Measurements from ENCODE around the gene TBL1XR1.

The TBL1XR1 gene

GRCh38 chr3:176977331-176977730 is 220.0 kb downstream of the TBL1XR1 start:
- Histone ChIP-seq H3K4me3 (ENCODE audit: low read length in 2 of 2) (no peak overlapping the region), H3K27me3 (ENCODE audit: control insufficient read depth in 1 of 2, insufficient read depth in 2 of 2, low read length in 2 of 2) (no peaks in the 10 kb centered on the region), H3K9ac (ENCODE audit: low read length in 2 of 2) (no peak overlapping the region), H3K9me3 (ENCODE audit: control insufficient read depth in 2 of 2, low read length in 2 of 2) (no peaks in the 10 kb centered on the region), H3K27ac (ENCODE audit: low read length) (no peak overlapping the region), H3K36me3 (ENCODE audit: control insufficient read depth in 2 of 2, insufficient read depth in 2 of 2, low read length in 2 of 2) (no peaks in the 10 kb centered on the region), H3K4me1 (ENCODE audit: control insufficient read depth, insufficient read depth, low read length) (no peaks in the 10 kb centered on the region)

GRCh38 chr3:176976586-176976985 is 220.7 kb downstream of the TBL1XR1 start:
- Histone ChIP-seq H3K9ac (ENCODE audit: low read length in 2 of 2) (no peak overlapping the region), H3K27ac (ENCODE audit: low read length) (no peak overlapping the region), H3K4me1 (ENCODE audit: control insufficient read depth, insufficient read depth, low read length) (no peaks in the 10 kb centered on the region), H3K9me3 (ENCODE audit: control insufficient read depth in 2 of 2, low read length in 2 of 2) (no peaks in the 10 kb centered on the region), H3K36me3 (ENCODE audit: control insufficient read depth in 2 of 2, insufficient read depth in 2 of 2, low read length in 2 of 2) (no peaks in the 10 kb centered on the region), H3K27me3 (ENCODE audit: control insufficient read depth in 1 of 2, insufficient read depth in 2 of 2, low read length in 2 of 2) (no peaks in the 10 kb centered on the region), H3K4me3 (ENCODE audit: low read length in 2 of 2) (no peak overlapping the region)

DNA sequence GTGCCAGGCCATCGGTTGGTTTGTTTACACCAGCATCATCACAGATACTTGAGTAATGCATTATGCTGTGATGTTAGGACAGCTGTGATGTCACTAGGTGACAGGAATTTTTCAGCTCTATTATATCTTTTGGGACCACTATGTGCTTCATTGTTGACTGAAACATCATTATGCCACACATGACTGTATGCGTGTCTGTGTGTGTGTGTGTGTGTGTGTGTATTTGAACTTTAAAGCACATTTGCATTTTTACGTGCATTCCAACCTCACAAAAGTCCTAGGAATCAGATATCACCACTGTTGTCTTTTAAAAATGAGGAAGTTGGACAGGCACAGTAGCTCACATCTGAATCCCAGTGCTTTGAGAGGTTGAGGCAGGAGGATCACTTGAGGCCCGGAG is 223.0 kb downstream of the TBL1XR1 start:
- Histone ChIP-seq H3K4me1 (ENCODE audit: control insufficient read depth, insufficient read depth, low read length) (no peaks in the 10 kb centered on the region), H3K9me3 (ENCODE audit: control insufficient read depth in 2 of 2, low read length in 2 of 2) (no peaks in the 10 kb centered on the region)

GRCh38 chr3:176971613-176972174 is 225.6 kb downstream of the TBL1XR1 start:
- no peaks in the 10 kb centered on the region for H3K9me3 ChIP-seq (ENCODE audit: control insufficient read depth in 2 of 2, low read length in 2 of 2)
- no peak overlapping the region for H3K9ac ChIP-seq (ENCODE audit: low read length in 2 of 2)
- no peaks in the 10 kb centered on the region for H3K27me3 ChIP-seq (ENCODE audit: control insufficient read depth in 1 of 2, insufficient read depth in 2 of 2, low read length in 2 of 2)
- no peaks in the 10 kb centered on the region for H3K36me3 ChIP-seq (ENCODE audit: control insufficient read depth in 2 of 2, insufficient read depth in 2 of 2, low read length in 2 of 2)
- H3K27ac ChIP-seq (ENCODE audit: low read length) = no peak overlapping the region
- H3K4me1 ChIP-seq (ENCODE audit: control insufficient read depth, insufficient read depth, low read length) = no peaks in the 10 kb centered on the region
- H3K4me3 ChIP-seq (ENCODE audit: low read length in 2 of 2) = no peak overlapping the region

More for the DNA sequence above, 223.0 kb downstream of the TBL1XR1 start:
- no peaks in the 10 kb centered on the region for H3K36me3 ChIP-seq (ENCODE audit: control insufficient read depth in 2 of 2, insufficient read depth in 2 of 2, low read length in 2 of 2)
- no peak overlapping the region for H3K4me3 ChIP-seq (ENCODE audit: low read length in 2 of 2)
- H3K27ac ChIP-seq (ENCODE audit: low read length) = no peak overlapping the region
- H3K27me3 ChIP-seq (ENCODE audit: control insufficient read depth in 1 of 2, insufficient read depth in 2 of 2, low read length in 2 of 2) = no peaks in the 10 kb centered on the region
- no peak overlapping the region for H3K9ac ChIP-seq (ENCODE audit: low read length in 2 of 2)

GRCh38 chr3:176970770-176971169 is 226.5 kb downstream of the TBL1XR1 start:
- H3K27me3 ChIP-seq (ENCODE audit: control insufficient read depth in 1 of 2, insufficient read depth in 2 of 2, low read length in 2 of 2) = no peaks in the 10 kb centered on the region

GRCh38 chr3:176969506-176969905 is 227.8 kb downstream of the TBL1XR1 start:
- Histone ChIP-seq H3K9ac (ENCODE audit: low read length in 2 of 2) (no peak overlapping the region), H3K36me3 (ENCODE audit: control insufficient read depth in 2 of 2, insufficient read depth in 2 of 2, low read length in 2 of 2) (no peaks in the 10 kb centered on the region), H3K4me3 (ENCODE audit: low read length in 2 of 2) (no peak overlapping the region), H3K4me1 (ENCODE audit: control insufficient read depth, insufficient read depth, low read length) (no peaks in the 10 kb centered on the region), H3K27ac (ENCODE audit: low read length) (no peak overlapping the region), H3K9me3 (ENCODE audit: control insufficient read depth in 2 of 2, low read length in 2 of 2) (no peaks in the 10 kb centered on the region), H3K27me3 (ENCODE audit: control insufficient read depth in 1 of 2, insufficient read depth in 2 of 2, low read length in 2 of 2) (no peaks in the 10 kb centered on the region)

More at GRCh38 chr3:176970770-176971169, 226.5 kb downstream of the TBL1XR1 start:
- Histone ChIP-seq H3K36me3 (ENCODE audit: control insufficient read depth in 2 of 2, insufficient read depth in 2 of 2, low read length in 2 of 2) (no peaks in the 10 kb centered on the region), H3K9me3 (ENCODE audit: control insufficient read depth in 2 of 2, low read length in 2 of 2) (no peaks in the 10 kb centered on the region), H3K9ac (ENCODE audit: low read length in 2 of 2) (no peak overlapping the region), H3K4me3 (ENCODE audit: low read length in 2 of 2) (no peak overlapping the region), H3K27ac (ENCODE audit: low read length) (no peak overlapping the region), H3K4me1 (ENCODE audit: control insufficient read depth, insufficient read depth, low read length) (no peaks in the 10 kb centered on the region)
